A673 (cell line): Measurements from ENCODE around the gene SLC47A1. TPM values are rescaled to one million over a fixed set of nuclear protein-coding genes. Genes with fewer than 3 reads are reported as not detected.

Experiments
- BruUV-seq: library from RNA; stranded (reverse); fragments of 400-500 nt; replicated peaks from 2 replicates; lab custom pipeline; 2021; lab: Mats Ljungman, UMichigan
- CTCF ChIA-PET: fragments of 300-600 bp; sonication (Branson Sonifier 250); formaldehyde crosslinking; loops from one replicate; lab custom pipeline; 2022; ENCODE audit warnings: antibody characterized with exemption; lab: Charles Lee
- POLR2A ChIA-PET: fragments of 300-600 bp; sonication (Branson Sonifier 250); formaldehyde crosslinking; loops from one replicate; lab custom pipeline; 2022; ENCODE audit warnings: antibody characterized with exemption; ENCODE audit not compliant: low non-redundant PET; lab: Charles Lee
- DNase-seq: peaks from one replicate; pipeline ENCODE4 v3.0.0-alpha.2; 2015; ENCODE audit warnings: low spot score
- H3K27ac ChIP-seq: fragments of 200-600 bp; sonication (generic); 2 replicates; pipeline ENCODE4 v1.5.1; 2016; ENCODE audit warnings: mixed run types, low read depth, mild to moderate bottlenecking, mixed read lengths, antibody characterized with exemption, low read length; ENCODE audit not compliant: poor library complexity, severe bottlenecking
- H3K27me3 ChIP-seq: fragments of 200-600 bp; sonication (generic); replicated peaks from 2 replicates; pipeline ENCODE4 v1.6.1; 2017; ENCODE audit warnings: mixed run types, low read depth, mild to moderate bottlenecking, mixed read lengths, antibody characterized with exemption, low read length; ENCODE audit not compliant: insufficient read depth, poor library complexity
- H3K36me3 ChIP-seq: fragments of 200-600 bp; sonication (generic); 2 replicates; pipeline ENCODE4 v1.6.1; 2016; ENCODE audit warnings: mixed run types, mild to moderate bottlenecking, mixed read lengths, antibody characterized with exemption, low read length; ENCODE audit not compliant: insufficient read depth, poor library complexity, severe bottlenecking
- H3K4me1 ChIP-seq: fragments of 200-600 bp; sonication (generic); 2 replicates; pipeline ENCODE4 v1.6.1; 2017; ENCODE audit warnings: mixed run types, mild to moderate bottlenecking, mixed read lengths, antibody characterized with exemption, low read length; ENCODE audit not compliant: insufficient read depth, poor library complexity, severe bottlenecking
- H3K4me3 ChIP-seq: fragments of 200-600 bp; sonication (generic); 2 replicates; pipeline ENCODE4 v1.5.1; 2016; ENCODE audit warnings: low read depth, mixed run types, mild to moderate bottlenecking, mixed read lengths, low read length; ENCODE audit not compliant: poor library complexity, severe bottlenecking
- H3K9me3 ChIP-seq: fragments of 200-600 bp; sonication (generic); 2 replicates; pipeline ENCODE4 v1.6.1; 2016; ENCODE audit warnings: mixed run types, low read depth, mild to moderate bottlenecking, mixed read lengths, antibody characterized with exemption, low read length; ENCODE audit not compliant: poor library complexity, severe bottlenecking
- EZH2 ChIP-seq: fragments of 200-600 bp; sonication (generic); IDR thresholded peaks from 2 replicates; pipeline ENCODE4 v1.6.1; 2017; ENCODE audit warnings: borderline replicate concordance, low read depth, mild to moderate bottlenecking, mixed read lengths, antibody characterized with exemption, low read length; ENCODE audit not compliant: poor library complexity, severe bottlenecking
- intact Hi-C: fragments of 100-400 bp; cut with micrococcal nuclease; formaldehyde crosslinking; loops from one replicate; pipeline ENCODE4 v1.10.0; 2022; ENCODE audit not compliant: unreplicated experiment
- total RNA-seq: library from RNA; stranded (reverse); gene quantifications from 2 replicates; pipeline ENCODE4 v1.2.3, GENCODE V29; 2021
- TF ChIP-seq, protein P1 (sequence below): fragments of 300-800, 200-600 bp; sonication (generic); conservative IDR thresholded peaks from 2 replicates; pipeline ENCODE4 v1.5.1; 2017; ENCODE audit warnings: low read depth, mild to moderate bottlenecking, antibody characterized with exemption, low read length, moderate library complexity, mixed read lengths

The SLC47A1 gene
- total RNA-seq, 1 experiment from 2014 or later = 2.1 TPM

- Histone ChIP-seq H3K27ac (no peak overlapping the region), H3K4me1 (no peaks in the 10 kb centered on the region), H3K9me3 (no peaks in the 10 kb centered on the region), H3K27me3 (no peaks in the 10 kb centered on the region), H3K36me3 (no peaks in the 10 kb centered on the region), H3K4me3 (no peak overlapping the region)
- CTCF ChIA-PET = no interaction called here
- DNase-seq = no peak
- POLR2A ChIA-PET = no interaction called here
- no TSS peak for BruUV-seq
- TF ChIP-seq, protein P1, sequence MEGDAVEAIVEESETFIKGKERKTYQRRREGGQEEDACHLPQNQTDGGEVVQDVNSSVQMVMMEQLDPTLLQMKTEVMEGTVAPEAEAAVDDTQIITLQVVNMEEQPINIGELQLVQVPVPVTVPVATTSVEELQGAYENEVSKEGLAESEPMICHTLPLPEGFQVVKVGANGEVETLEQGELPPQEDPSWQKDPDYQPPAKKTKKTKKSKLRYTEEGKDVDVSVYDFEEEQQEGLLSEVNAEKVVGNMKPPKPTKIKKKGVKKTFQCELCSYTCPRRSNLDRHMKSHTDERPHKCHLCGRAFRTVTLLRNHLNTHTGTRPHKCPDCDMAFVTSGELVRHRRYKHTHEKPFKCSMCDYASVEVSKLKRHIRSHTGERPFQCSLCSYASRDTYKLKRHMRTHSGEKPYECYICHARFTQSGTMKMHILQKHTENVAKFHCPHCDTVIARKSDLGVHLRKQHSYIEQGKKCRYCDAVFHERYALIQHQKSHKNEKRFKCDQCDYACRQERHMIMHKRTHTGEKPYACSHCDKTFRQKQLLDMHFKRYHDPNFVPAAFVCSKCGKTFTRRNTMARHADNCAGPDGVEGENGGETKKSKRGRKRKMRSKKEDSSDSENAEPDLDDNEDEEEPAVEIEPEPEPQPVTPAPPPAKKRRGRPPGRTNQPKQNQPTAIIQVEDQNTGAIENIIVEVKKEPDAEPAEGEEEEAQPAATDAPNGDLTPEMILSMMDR = no peak
- no peak for TF ChIP-seq EZH2
- intact Hi-C loops = no loop called here
Observed at GRCh38 chr17:19495828-19496528, 37.7 kb upstream of the SLC47A1 start.

DNA sequence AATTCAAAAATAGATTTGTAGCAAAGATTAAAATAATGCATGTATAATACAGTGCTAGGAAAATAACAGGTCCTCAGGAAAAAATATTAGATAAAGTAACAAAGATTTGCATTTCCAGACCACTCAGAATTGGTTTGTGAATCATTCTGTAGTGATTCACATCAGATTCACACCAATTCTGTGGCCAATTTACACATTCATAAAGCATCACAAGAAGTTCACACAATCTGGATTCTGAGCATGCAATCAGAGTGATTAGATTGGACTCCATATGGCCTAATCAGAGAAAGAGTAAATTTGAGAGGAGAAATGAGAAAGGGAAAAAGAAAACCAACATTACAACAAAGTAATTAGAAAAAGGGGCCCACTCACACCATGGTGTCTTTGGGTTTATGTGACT lies 36.0 kb upstream of the SLC47A1 start:
- Histone ChIP-seq H3K27me3 (no peaks in the 10 kb centered on the region), H3K27ac (no peak overlapping the region), H3K36me3 (no peaks in the 10 kb centered on the region), H3K4me1 (no peaks in the 10 kb centered on the region), H3K4me3 (no peak overlapping the region), H3K9me3 (no peaks in the 10 kb centered on the region)
- intact Hi-C loops = no loop called here
- DNase-seq = no peak
- ChIA-PET POLR2A (no interaction called here), CTCF (no interaction called here)
- BruUV-seq = no TSS peak
- TF ChIP-seq, protein P1 = no peak
- TF ChIP-seq EZH2 = no peak

GRCh38 chr17:19501219-19501618 lies 32.4 kb upstream of the SLC47A1 start:
- intact Hi-C loops = no loop called here
- Histone ChIP-seq H3K4me3 (no peak overlapping the region), H3K9me3 (no peaks in the 10 kb centered on the region), H3K27ac (no peak overlapping the region), H3K4me1 (no peaks in the 10 kb centered on the region), H3K36me3 (no peaks in the 10 kb centered on the region), H3K27me3 (no peaks in the 10 kb centered on the region)
- no peak for DNase-seq
- POLR2A ChIA-PET = no interaction called here
- BruUV-seq = no TSS peak
- TF ChIP-seq, protein P1 = no peak
- TF ChIP-seq EZH2 = no peak
- CTCF ChIA-PET = no interaction called here
